ENCODE data around the gene F10.

Gene F10

GRCh38 chr13:113086991-113087922 lies 35.3 kb upstream of the F10 start:
- no peak for DNase-seq (ENCODE audit: low read depth)

GRCh38 chr13:113087923-113088690 lies 34.5 kb upstream of the F10 start:
- no peak for DNase-seq (ENCODE audit: low read depth)

- no peak for DNase-seq (ENCODE audit: low read depth)
These were observed 33.9 kb upstream of the F10 start for GRCh38 chr13:113088691-113089020.

- no peak for DNase-seq (ENCODE audit: low read depth)
These were observed 32.7 kb upstream of the F10 start for GRCh38 chr13:113089693-113090414.

- no peak for DNase-seq (ENCODE audit: low read depth)
These were observed 32.2 kb upstream of the F10 start for GRCh38 chr13:113090415-113090770.

- no peak for DNase-seq (ENCODE audit: low read depth)
These were observed 31.8 kb upstream of the F10 start for GRCh38 chr13:113090806-113091205.

GRCh38 chr13:113091211-113091771 lies 31.3 kb upstream of the F10 start:
- DNase-seq (ENCODE audit: low read depth) = no peak

- no peak for DNase-seq (ENCODE audit: low read depth)
These were observed 30.5 kb upstream of the F10 start for GRCh38 chr13:113091891-113092775.

GRCh38 chr13:113092776-113093579 lies 29.6 kb upstream of the F10 start:
- no peak for DNase-seq (ENCODE audit: low read depth)

- no peak for DNase-seq (ENCODE audit: low read depth)
These were observed 28.8 kb upstream of the F10 start for GRCh38 chr13:113093580-113094409.

GRCh38 chr13:113094410-113094800 lies 28.2 kb upstream of the F10 start:
- no peak for DNase-seq (ENCODE audit: low read depth)

- no peak for DNase-seq (ENCODE audit: low read depth)
These were observed 27.2 kb upstream of the F10 start for GRCh38 chr13:113095146-113096051.

GRCh38 chr13:113096052-113096744 lies 26.4 kb upstream of the F10 start:
- no peak for DNase-seq (ENCODE audit: low read depth)

- no peak for DNase-seq (ENCODE audit: low read depth)
These were observed 25.8 kb upstream of the F10 start for GRCh38 chr13:113096745-113097305.

GRCh38 chr13:113097651-113098050 lies 24.9 kb upstream of the F10 start:
- DNase-seq (ENCODE audit: low read depth) = no peak

- no peak for DNase-seq (ENCODE audit: low read depth)
These were observed 24.4 kb upstream of the F10 start for GRCh38 chr13:113098162-113098732.

- DNase-seq (ENCODE audit: low read depth) = no peak
These were observed 23.5 kb upstream of the F10 start for GRCh38 chr13:113099142-113099541.
